Retinal pigment epithelial cell (primary cell): ENCODE results near the gene JPH2.

Experiments
- DNase-seq: peaks from one replicate; pipeline ENCODE4 v3.0.0-alpha.2; 2010; ENCODE audit warnings: low read depth
- H3K4me3 ChIP-seq: 2 replicates; pipeline ENCODE4 v1.5.1; 2011; ENCODE audit warnings: mild to moderate bottlenecking, low read length, control low read depth, moderate library complexity
- TF ChIP-seq, protein P1 (sequence below): conservative IDR thresholded peaks from 2 replicates; pipeline ENCODE4 v1.5.1; 2011; ENCODE audit warnings: low read depth, low read length, control low read depth, inconsistent platforms

JPH2 gene

DNA sequence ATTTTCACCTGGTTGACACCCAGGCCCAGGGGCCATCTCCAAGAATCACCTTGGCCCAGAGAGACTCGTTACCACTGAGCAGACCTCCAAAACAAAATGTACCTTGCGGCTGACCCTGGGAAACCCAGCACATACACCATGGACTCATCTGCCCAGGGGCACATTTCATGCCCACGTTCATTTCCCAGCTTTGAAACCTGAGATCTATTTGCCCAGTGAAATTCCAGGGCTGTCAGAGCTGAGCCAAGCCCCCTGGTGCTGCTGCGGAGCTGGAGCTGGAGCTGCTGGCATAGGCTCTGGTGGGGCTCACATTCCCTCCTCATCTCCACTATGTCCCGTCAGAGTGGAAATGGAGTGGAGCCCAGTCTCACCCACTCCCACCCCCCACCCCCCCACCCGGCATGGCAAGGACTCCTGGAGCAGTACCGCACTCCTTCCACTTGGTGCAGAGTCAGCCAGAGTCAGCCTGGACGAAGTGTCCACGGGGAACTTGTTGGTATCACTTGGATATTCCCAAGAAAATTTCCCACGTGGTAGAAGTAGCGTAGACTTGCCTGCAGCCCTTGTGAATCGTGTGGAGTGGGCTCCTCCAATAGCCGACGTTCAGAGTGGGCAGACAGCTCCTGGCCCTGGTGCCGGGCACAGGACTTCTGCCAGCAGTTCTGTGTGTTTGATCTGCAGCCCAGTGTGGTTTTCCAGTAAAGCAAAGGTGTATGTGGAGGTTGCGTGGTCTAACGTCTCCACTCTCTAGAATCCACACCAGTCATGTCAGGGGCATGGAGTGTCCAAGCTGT lies 41.7 kb upstream of the JPH2 start:
- TF ChIP-seq, protein P1, sequence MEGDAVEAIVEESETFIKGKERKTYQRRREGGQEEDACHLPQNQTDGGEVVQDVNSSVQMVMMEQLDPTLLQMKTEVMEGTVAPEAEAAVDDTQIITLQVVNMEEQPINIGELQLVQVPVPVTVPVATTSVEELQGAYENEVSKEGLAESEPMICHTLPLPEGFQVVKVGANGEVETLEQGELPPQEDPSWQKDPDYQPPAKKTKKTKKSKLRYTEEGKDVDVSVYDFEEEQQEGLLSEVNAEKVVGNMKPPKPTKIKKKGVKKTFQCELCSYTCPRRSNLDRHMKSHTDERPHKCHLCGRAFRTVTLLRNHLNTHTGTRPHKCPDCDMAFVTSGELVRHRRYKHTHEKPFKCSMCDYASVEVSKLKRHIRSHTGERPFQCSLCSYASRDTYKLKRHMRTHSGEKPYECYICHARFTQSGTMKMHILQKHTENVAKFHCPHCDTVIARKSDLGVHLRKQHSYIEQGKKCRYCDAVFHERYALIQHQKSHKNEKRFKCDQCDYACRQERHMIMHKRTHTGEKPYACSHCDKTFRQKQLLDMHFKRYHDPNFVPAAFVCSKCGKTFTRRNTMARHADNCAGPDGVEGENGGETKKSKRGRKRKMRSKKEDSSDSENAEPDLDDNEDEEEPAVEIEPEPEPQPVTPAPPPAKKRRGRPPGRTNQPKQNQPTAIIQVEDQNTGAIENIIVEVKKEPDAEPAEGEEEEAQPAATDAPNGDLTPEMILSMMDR = no peak
- H3K4me3 ChIP-seq = no peak overlapping the region
- no peak for DNase-seq

- TF ChIP-seq, protein P1 = no peak
- no peak for DNase-seq
- no peak overlapping the region for H3K4me3 ChIP-seq
These were observed 37.6 kb upstream of the JPH2 start for GRCh38 chr20:44224637-44225036.

GRCh38 chr20:44223721-44224120 lies 36.7 kb upstream of the JPH2 start:
- no peak overlapping the region for H3K4me3 ChIP-seq
- TF ChIP-seq, protein P1 = no peak
- DNase-seq = no peak

DNA sequence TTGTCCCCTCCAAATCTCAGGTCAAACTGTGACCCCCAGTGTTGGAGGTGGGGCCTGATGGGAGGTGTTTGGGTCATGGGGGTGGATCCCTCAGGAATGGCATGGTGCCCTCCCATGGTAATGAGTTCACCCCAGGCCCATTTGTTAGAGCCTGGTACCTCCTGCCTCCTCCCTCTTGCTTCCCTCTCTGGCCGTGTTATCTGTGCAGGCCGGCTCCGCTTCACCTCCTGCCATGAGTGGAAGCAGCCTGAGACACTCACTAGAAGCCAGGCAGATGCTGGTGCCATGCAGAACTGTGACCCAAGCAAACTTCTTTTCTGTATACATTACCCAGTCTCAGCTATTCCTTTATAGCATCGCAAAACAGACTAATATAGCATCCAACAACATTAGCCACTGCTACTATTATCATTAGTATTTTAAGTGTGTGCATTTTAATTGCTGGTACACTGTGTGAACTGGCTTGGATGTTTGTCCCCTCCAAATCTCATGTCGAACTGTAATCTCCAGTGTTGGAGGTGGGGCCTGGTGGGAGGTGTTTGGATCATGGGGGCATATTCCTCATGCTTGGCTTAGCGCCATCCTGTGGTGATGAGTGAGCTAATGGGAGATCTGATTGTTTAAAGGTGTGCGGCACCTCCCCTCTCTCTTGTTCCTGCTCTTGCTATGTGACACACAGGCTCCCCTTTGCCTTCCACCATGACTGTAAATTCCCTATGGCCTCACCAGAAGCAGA lies 35.8 kb upstream of the JPH2 start:
- DNase-seq = no peak
- no peak overlapping the region for H3K4me3 ChIP-seq
- TF ChIP-seq, protein P1 = peak; percentile 20

- TF ChIP-seq, protein P1 = no peak
- DNase-seq = no peak
- H3K4me3 ChIP-seq = no peak overlapping the region
These were observed 35.0 kb upstream of the JPH2 start for GRCh38 chr20:44222027-44222426.

DNA sequence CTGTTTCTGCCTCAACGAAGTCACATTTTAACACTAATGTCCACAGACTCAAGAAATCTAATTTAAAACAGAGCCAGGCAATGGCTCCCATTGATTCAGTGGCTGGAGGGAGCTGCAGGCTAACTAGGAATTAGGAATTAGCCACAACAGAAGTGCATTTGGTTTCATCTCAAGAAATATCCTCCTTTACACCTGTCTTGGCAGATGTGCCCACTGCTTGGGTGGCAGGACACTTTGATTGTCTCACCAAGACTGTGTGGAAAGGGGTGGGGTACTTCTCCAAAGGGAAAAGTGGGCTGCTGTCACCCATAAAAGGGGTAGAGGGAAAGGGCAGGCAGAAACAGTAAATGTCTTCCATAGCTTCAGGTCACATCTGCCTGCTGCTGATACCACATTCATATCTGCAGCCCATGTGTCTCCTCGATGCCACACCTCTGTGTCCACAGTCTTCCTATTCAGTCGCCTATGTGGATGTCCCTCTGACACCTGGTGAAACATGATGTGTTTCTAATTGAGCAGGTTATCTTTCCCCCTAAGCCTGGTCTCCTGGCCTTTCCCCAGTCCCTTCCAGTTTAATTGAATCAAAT lies 34.5 kb upstream of the JPH2 start:
- H3K4me3 ChIP-seq = no peak overlapping the region
- no peak for DNase-seq
- TF ChIP-seq, protein P1 = no peak
